Endometrial microvascular endothelial cells (primary cell): Measurements from ENCODE around the gene MIEF1. TPM values are rescaled to one million over a fixed set of nuclear protein-coding genes. Genes with fewer than 3 reads are reported as not detected.

Experiments used
- in situ Hi-C: cut with HindIII; loops from 2 replicates; pipeline ENCODE4 v1.10.0; 2017; ENCODE audit warnings: low sequenced_read_pairs, low pct_unique_long_range_greater_than_20kb; ENCODE audit errors: inconsistent ontology term
- total RNA-seq: library from RNA; depleted of rRNA; stranded (reverse); fragments of >200 nt; gene quantifications from one replicate; pipeline ENCODE4 v1.2.3, GENCODE V29; 2015; ENCODE audit errors: inconsistent ontology term

Gene MIEF1
- total RNA-seq = 36.1 TPM

GRCh38 chr22:39502109-39502788 is at the start of gene MIEF1:
TSS of gene MIEF1 (plus strand) at chr22:39502290. CDS start at chr22:39511295, 9,005 bp downstream.
- in situ Hi-C loops = no loop called here

- in situ Hi-C loops = no loop called here
These were observed 49.4 kb upstream of the MIEF1 start for GRCh38 chr22:39452740-39453040.

GRCh38 chr22:39453765-39454378 is 48.2 kb upstream of the MIEF1 start:
- in situ Hi-C loops = no loop called here

GRCh38 chr22:39454385-39454871 is 47.7 kb upstream of the MIEF1 start:
- in situ Hi-C loops = no loop called here

GRCh38 chr22:39456522-39457197 is 45.4 kb upstream of the MIEF1 start, which contains the start of gene MGAT3:
TSS of gene MGAT3 (plus strand) at chr22:39457012. CDS start at chr22:39487348, 30,336 bp downstream.
- in situ Hi-C loops = no loop called here

GRCh38 chr22:39457198-39457555 is 44.9 kb upstream of the MIEF1 start:
- in situ Hi-C loops = no loop called here

GRCh38 chr22:39457556-39458443 is 44.3 kb upstream of the MIEF1 start:
- in situ Hi-C loops = no loop called here

- in situ Hi-C loops = no loop called here
These were observed 43.5 kb upstream of the MIEF1 start for GRCh38 chr22:39458444-39459083.

- in situ Hi-C loops = no loop called here
These were observed 42.4 kb upstream of the MIEF1 start for GRCh38 chr22:39459681-39460080.

- in situ Hi-C loops = no loop called here
These were observed 39.5 kb upstream of the MIEF1 start for GRCh38 chr22:39462443-39463221.

- in situ Hi-C loops = no loop called here
These were observed 38.8 kb upstream of the MIEF1 start for GRCh38 chr22:39463277-39463676.

- in situ Hi-C loops = no loop called here
These were observed 38.1 kb upstream of the MIEF1 start for GRCh38 chr22:39463931-39464390.

GRCh38 chr22:39466228-39467006 is 35.7 kb upstream of the MIEF1 start:
- in situ Hi-C loops = no loop called here

GRCh38 chr22:39467390-39467895 is 34.6 kb upstream of the MIEF1 start:
- in situ Hi-C loops = no loop called here

- in situ Hi-C loops = no loop called here
These were observed 33.4 kb upstream of the MIEF1 start for GRCh38 chr22:39468487-39469325.

GRCh38 chr22:39469326-39469680 is 32.8 kb upstream of the MIEF1 start:
- in situ Hi-C loops = no loop called here
